ENCODE measurements around the gene XKR8. TPM values are rescaled to one million over a fixed set of nuclear protein-coding genes. Genes with fewer than 3 reads are reported as not detected.

XKR8 gene
- total RNA-seq, 4 donors from 2014 or later, result 4.1 to 12.2 (median 6.8) TPM

DNA sequence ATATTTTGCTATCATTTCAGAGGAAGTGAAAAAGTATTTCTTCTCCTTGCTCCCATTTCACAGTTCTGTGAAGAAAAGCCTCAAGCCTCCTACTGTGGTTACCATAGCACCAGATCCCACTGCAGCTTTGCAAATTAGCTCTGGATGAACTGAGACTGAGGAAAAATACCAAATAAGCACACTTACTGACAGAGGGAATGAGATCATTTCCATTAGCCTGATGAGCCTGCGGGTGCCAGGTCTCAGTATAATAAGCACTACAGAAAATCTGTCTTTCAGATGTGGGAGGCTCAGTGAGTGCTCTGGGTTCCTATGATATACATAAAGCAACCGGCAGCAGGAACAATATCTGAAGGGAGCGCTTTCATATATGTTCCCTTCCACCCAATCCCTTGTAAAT, 21.4 kb downstream of the XKR8 start:
- no peaks in the 10 kb centered on the region for H3K9me3 ChIP-seq
- H3K4me3 ChIP-seq, result no peak overlapping the region
- H3K27me3 ChIP-seq, result no peaks in the 10 kb centered on the region
- TF ChIP-seq POLR2AphosphoS5 (IDR thresholded peaks at IDR 0.05) (no peak), EP300 (IDR thresholded peaks at IDR 0.05) (no peak), POLR2A (IDR thresholded peaks at IDR 0.05; ENCODE audit: low read depth) (no peak)
- TF ChIP-seq, protein P1, sequence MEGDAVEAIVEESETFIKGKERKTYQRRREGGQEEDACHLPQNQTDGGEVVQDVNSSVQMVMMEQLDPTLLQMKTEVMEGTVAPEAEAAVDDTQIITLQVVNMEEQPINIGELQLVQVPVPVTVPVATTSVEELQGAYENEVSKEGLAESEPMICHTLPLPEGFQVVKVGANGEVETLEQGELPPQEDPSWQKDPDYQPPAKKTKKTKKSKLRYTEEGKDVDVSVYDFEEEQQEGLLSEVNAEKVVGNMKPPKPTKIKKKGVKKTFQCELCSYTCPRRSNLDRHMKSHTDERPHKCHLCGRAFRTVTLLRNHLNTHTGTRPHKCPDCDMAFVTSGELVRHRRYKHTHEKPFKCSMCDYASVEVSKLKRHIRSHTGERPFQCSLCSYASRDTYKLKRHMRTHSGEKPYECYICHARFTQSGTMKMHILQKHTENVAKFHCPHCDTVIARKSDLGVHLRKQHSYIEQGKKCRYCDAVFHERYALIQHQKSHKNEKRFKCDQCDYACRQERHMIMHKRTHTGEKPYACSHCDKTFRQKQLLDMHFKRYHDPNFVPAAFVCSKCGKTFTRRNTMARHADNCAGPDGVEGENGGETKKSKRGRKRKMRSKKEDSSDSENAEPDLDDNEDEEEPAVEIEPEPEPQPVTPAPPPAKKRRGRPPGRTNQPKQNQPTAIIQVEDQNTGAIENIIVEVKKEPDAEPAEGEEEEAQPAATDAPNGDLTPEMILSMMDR (IDR thresholded peaks at IDR 0.05), result no peak
- 62% methylated on average over 3 of the region's 3 CpGs for WGBS
- peak overlapping the region in 1 of 4 donors; percentile 2 for H3K27ac ChIP-seq (replicated peaks in 1 of 4)
- intact Hi-C loops (cut with DNase I), result loop anchor here (5.0 kb wide), 1 partner anchor 124 kb away; no protein-coding TSS in a partner anchor
- H3K36me3 ChIP-seq, result peaks cover 0 to 45% (median 24%) of the 10 kb centered on the region in 4 donors
- no peak for DNase-seq (ENCODE audit: extremely low spot score)
- peaks cover 6 to 24% (median 18%) of the 10 kb centered on the region in 4 donors for H3K4me1 ChIP-seq

DNA sequence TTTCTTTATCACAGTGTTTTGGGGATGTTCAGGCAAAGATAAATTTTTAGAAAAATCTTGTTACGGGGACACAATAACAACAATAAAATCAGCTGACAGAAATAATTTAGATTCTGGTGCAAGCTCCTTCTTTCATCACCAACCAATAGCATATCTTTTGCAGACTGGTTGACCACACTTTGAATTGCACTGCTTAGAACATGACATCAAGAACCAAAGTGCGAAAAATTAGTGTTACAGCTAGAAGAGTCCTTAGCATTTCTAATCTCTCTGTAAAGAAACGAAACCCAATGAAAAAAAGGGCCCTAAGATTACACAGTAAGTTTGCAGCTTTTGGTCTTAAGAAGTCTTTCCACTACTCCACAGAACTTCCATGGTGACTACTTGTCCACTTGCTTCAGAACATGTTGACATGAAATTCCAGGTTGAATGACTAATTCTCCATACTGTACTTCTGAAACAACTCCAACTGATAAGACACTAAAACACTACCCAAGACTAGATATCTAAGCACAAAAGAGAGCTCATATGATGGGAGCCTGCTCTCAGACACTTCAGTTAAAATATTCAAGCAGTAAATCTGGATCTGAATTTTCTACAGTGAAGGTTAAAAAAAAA, 31.3 kb downstream of the XKR8 start:
- WGBS, result 97% methylated on average over 3 of the region's 3 CpGs
- intact Hi-C loops (cut with DNase I), result no loop called here

DNA sequence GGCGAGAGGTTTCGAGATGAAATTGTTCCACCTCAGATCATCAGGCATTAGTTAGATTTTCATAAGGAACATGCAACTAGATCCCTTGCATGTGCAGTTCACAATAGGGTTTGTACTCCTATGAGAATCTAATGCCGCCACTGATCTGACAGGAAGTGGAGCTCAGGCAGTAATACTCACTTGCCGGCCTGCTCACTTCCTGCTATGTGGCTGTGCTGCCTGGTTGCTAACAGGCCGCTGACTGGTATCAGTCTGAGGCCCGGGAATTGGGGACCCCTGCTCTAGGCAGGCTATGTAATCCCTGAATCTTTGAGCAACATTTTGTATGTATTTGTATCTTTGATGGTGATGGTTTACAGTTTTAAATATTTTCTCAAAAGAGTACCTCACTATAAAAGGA, 32.5 kb downstream of the XKR8 start:
- H3K4me1 ChIP-seq, result peaks cover 0 to 12% (median 0%) of the 10 kb centered on the region in 4 donors
- peaks cover 31 to 100% (median 74%) of the 10 kb centered on the region in 4 donors for H3K36me3 ChIP-seq
- intact Hi-C loops (cut with DNase I), result no loop called here
- no peak for TF ChIP-seq POLR2A (IDR thresholded peaks at IDR 0.05; ENCODE audit: low read depth)
- TF ChIP-seq, protein P1 (IDR thresholded peaks at IDR 0.05), result no peak
- no peak for TF ChIP-seq EP300 (IDR thresholded peaks at IDR 0.05)
- peak in 1 of 2 donors; percentile 17 for TF ChIP-seq POLR2AphosphoS5 (IDR thresholded peaks at IDR 0.05)
- no peak for DNase-seq (ENCODE audit: extremely low spot score)
- no peak overlapping the region for H3K27ac ChIP-seq (replicated peaks in 1 of 4)
- H3K9me3 ChIP-seq, result no peaks in the 10 kb centered on the region
- no peaks in the 10 kb centered on the region for H3K27me3 ChIP-seq
- H3K4me3 ChIP-seq, result no peak overlapping the region
- 58% methylated on average over 6 of the region's 6 CpGs for WGBS

More for the DNA sequence above, 31.3 kb downstream of the XKR8 start:
- no peak for TF ChIP-seq EP300 (IDR thresholded peaks at IDR 0.05)
- TF ChIP-seq POLR2AphosphoS5 (IDR thresholded peaks at IDR 0.05), result no peak
- TF ChIP-seq, protein P1 (IDR thresholded peaks at IDR 0.05), result no peak
- no peak for TF ChIP-seq POLR2A (IDR thresholded peaks at IDR 0.05; ENCODE audit: low read depth)
- Histone ChIP-seq H3K4me1 (peaks cover 0 to 12% (median 0%) of the 10 kb centered on the region in 4 donors), H3K36me3 (peaks cover 22 to 100% (median 74%) of the 10 kb centered on the region in 4 donors), H3K27me3 (no peaks in the 10 kb centered on the region), H3K9me3 (no peaks in the 10 kb centered on the region), H3K27ac (replicated peaks in 1 of 4) (no peak overlapping the region), H3K4me3 (no peak overlapping the region)
- no peak for DNase-seq (ENCODE audit: extremely low spot score)

DNA sequence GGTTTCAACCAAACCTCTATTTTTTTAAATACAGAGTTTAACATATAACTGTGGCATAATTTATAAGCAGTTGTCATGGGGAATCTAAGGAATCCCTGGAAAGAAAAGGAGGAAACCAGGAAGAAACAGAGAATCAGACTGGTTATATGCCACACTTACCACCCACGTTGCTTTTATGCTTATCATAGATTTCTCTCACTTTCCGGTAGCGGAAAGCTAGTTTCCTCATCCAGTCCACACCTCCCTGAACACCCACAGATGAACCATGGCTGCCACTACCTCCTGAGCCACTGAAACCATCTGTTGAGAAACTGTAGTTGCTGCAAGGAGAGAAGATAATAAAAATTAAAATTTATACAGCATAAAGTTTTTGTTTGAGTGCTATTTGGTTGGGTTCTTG, 33.5 kb downstream of the XKR8 start:
- 77% methylated on average over 3 of the region's 3 CpGs for WGBS
- Histone ChIP-seq H3K4me3 (no peak overlapping the region), H3K27me3 (no peaks in the 10 kb centered on the region), H3K4me1 (peaks cover 0 to 12% (median 0%) of the 10 kb centered on the region in 4 donors), H3K27ac (replicated peaks in 1 of 4) (no peak overlapping the region), H3K36me3 (peaks cover 35 to 100% (median 74%) of the 10 kb centered on the region in 4 donors), H3K9me3 (no peaks in the 10 kb centered on the region)
- TF ChIP-seq EP300 (IDR thresholded peaks at IDR 0.05), result no peak
- no peak for TF ChIP-seq POLR2AphosphoS5 (IDR thresholded peaks at IDR 0.05)
- TF ChIP-seq, protein P1 (IDR thresholded peaks at IDR 0.05), result no peak
- TF ChIP-seq POLR2A (IDR thresholded peaks at IDR 0.05; ENCODE audit: low read depth), result no peak
- intact Hi-C loops (cut with DNase I), result no loop called here
- DNase-seq (ENCODE audit: extremely low spot score), result no peak
